Caco-2 (cell line): ENCODE data around the gene PRRT4. TPM values are rescaled to one million over a fixed set of nuclear protein-coding genes. Genes with fewer than 3 reads are reported as not detected.

Experiments
- BruUV-seq: library from RNA; stranded (reverse); fragments of 400-500 nt; replicated peaks from 2 replicates; lab custom pipeline; 2021; lab: Mats Ljungman, UMichigan
- CTCF ChIA-PET: fragments of 300-600 bp; sonication (Branson Sonifier 250); formaldehyde crosslinking; loops from one replicate; lab custom pipeline; 2022; ENCODE audit warnings: antibody characterized with exemption; lab: Charles Lee
- POLR2A ChIA-PET: fragments of 300-600 bp; sonication (Branson Sonifier 250); formaldehyde crosslinking; loops from one replicate; lab custom pipeline; 2022; ENCODE audit warnings: antibody characterized with exemption; lab: Charles Lee
- DNase-seq, 2 experiments: peaks; one replicate each; pipeline versions ENCODE4 v3.0.0 to v3.0.0-alpha.2; 2020 to 2022
- H3K27me3 ChIP-seq: replicated peaks from 2 replicates; pipeline ENCODE4 v1.6.0; 2011; ENCODE audit warnings: low read length; ENCODE audit not compliant: control insufficient read depth, insufficient read depth
- H3K36me3 ChIP-seq: 2 replicates; pipeline ENCODE4 v1.5.1; 2011; ENCODE audit warnings: low read length; ENCODE audit not compliant: control insufficient read depth, insufficient read depth
- H3K4me1 ChIP-seq: fragments of 250-450 bp; sonication (Bioruptor Pico); 2 replicates; pipeline ENCODE4 v1.5.1; 2020; ENCODE audit warnings: mild to moderate bottlenecking
- H3K4me3 ChIP-seq: 2 replicates; pipeline ENCODE4 v1.5.1; 2011; ENCODE audit warnings: low read depth, mild to moderate bottlenecking, control low read depth, low read length
- H3K9me3 ChIP-seq: fragments of 250-450 bp; sonication (Bioruptor Pico); 2 replicates; pipeline ENCODE4 v1.5.1; 2020; ENCODE audit warnings: mild to moderate bottlenecking, moderate library complexity
- H3K27ac Mint-ChIP-seq: one replicate; pipeline ENCODE4 v1.8.0; 2022; ENCODE audit warnings: mixed read lengths; ENCODE audit not compliant: unreplicated experiment
- H3K27me3 Mint-ChIP-seq: one replicate; pipeline ENCODE4 v1.8.0; 2022; ENCODE audit warnings: mixed read lengths; ENCODE audit not compliant: insufficient read depth, unreplicated experiment
- H3K36me3 Mint-ChIP-seq: one replicate; pipeline ENCODE4 v1.8.0; 2022; ENCODE audit warnings: mild to moderate bottlenecking, mixed read lengths; ENCODE audit not compliant: insufficient read depth, unreplicated experiment
- H3K4me1 Mint-ChIP-seq: one replicate; pipeline ENCODE4 v1.8.0; 2022; ENCODE audit warnings: low read depth, mixed read lengths; ENCODE audit not compliant: unreplicated experiment
- H3K4me3 Mint-ChIP-seq: one replicate; pipeline ENCODE4 v1.8.0; 2022; ENCODE audit warnings: mild to moderate bottlenecking, moderate library complexity, mixed read lengths; ENCODE audit not compliant: unreplicated experiment
- H3K9me3 Mint-ChIP-seq: one replicate; pipeline ENCODE4 v1.8.0; 2022; ENCODE audit warnings: mixed read lengths; ENCODE audit not compliant: unreplicated experiment
- intact Hi-C: fragments of 100-400 bp; cut with micrococcal nuclease; formaldehyde crosslinking; loops from one replicate; pipeline ENCODE4 v1.10.0; 2022; ENCODE audit not compliant: unreplicated experiment
- total RNA-seq: library from RNA; stranded (reverse); gene quantifications from 2 replicates; pipeline ENCODE4 v1.2.3, GENCODE V29; 2022
- TF ChIP-seq, protein P1 (sequence below), 2 experiments: fragments of 200-600 bp in 1 of 2; IDR thresholded peaks; 1 replicate in 1 of 2; 2 replicates in 1 of 2; pipeline versions ENCODE4 v1.5.1 to v1.8.0; 2011 to 2022; ENCODE audit warnings: antibody characterized with exemption in 1 of 2, control low read depth in 1 of 2, inconsistent platforms in 1 of 2, low read depth in 1 of 2, low read length in 1 of 2, mild to moderate bottlenecking in 1 of 2, moderate library complexity in 1 of 2; ENCODE audit not compliant: insufficient read depth in 1 of 2, severe bottlenecking in 1 of 2, unreplicated experiment in 1 of 2

The PRRT4 gene
- total RNA-seq, 1 experiment from 2014 or later: 0.43 TPM

DNA sequence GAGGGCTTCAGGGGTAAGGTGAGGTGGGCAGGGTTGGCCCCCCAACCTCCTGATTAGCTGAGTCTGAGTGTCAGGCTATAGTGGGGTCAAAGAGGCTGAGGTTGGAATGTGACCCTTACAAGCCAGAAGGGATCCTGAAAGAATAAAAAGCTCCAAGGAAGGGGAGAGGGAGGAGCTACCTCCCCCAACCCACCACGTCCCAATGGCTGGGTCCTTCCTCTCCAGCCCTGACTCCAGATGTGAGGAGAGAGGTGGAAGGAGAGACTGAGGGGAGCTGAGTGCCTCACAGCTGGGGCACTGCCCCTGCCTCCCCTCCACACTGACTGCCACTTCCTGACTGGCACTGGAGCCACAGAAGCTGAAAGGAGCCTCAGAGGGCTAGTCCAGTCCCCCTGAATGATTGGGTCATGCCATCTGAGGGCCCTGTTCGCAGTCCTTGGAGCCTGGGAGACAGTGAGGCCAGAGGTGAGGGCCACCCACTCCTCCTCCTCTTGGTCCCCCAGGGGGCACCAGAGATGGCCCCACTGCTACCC, 27.7 kb upstream of the PRRT4 start:
- Mint-ChIP-seq H3K27ac (no peak overlapping the region), H3K36me3 (no peaks in the 10 kb centered on the region), H3K27me3 (no peaks in the 10 kb centered on the region), H3K9me3 (no peaks in the 10 kb centered on the region), H3K4me3 (no peak overlapping the region), H3K4me1 (no peaks in the 10 kb centered on the region)
- Histone ChIP-seq H3K9me3 (no peaks in the 10 kb centered on the region), H3K27me3 (no peaks in the 10 kb centered on the region), H3K4me3 (no peak overlapping the region), H3K36me3 (no peaks in the 10 kb centered on the region), H3K4me1 (no peaks in the 10 kb centered on the region)
- no peak for DNase-seq
- POLR2A ChIA-PET: no interaction called here
- intact Hi-C loops: no loop called here
- CTCF ChIA-PET: interaction anchor here (0.6 to 7.2 kb wide), 4 partner anchors 15 to 41 kb away, joined by 3 to 109 read pairs (median 4); no protein-coding TSS in a partner anchor
- BruUV-seq: no TSS peak
- TF ChIP-seq, protein P1, sequence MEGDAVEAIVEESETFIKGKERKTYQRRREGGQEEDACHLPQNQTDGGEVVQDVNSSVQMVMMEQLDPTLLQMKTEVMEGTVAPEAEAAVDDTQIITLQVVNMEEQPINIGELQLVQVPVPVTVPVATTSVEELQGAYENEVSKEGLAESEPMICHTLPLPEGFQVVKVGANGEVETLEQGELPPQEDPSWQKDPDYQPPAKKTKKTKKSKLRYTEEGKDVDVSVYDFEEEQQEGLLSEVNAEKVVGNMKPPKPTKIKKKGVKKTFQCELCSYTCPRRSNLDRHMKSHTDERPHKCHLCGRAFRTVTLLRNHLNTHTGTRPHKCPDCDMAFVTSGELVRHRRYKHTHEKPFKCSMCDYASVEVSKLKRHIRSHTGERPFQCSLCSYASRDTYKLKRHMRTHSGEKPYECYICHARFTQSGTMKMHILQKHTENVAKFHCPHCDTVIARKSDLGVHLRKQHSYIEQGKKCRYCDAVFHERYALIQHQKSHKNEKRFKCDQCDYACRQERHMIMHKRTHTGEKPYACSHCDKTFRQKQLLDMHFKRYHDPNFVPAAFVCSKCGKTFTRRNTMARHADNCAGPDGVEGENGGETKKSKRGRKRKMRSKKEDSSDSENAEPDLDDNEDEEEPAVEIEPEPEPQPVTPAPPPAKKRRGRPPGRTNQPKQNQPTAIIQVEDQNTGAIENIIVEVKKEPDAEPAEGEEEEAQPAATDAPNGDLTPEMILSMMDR (IDR thresholded peaks at IDR 0.05; ENCODE audit: insufficient read depth in 1 of 2, low read depth in 1 of 2, low read length in 1 of 2, severe bottlenecking in 1 of 2, unreplicated experiment in 1 of 2): no peak

DNA sequence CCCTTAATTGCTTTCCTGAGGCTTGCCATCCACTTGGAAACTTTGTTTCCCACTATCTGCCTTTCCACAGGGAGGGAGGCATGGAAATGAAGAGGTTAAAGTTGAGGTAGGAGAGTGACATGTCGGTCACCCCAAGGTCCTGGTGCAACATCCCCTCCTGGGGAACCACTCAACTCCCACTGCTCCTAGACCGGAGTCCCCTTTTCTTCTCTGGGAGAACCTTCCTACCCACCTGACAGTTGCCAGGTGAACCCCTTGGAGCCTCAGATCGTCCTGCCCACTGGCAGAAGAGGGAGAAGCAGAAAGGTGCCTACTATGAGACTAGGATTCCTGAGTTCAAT, 26.6 kb upstream of the PRRT4 start:
- intact Hi-C loops: no loop called here
- Histone ChIP-seq H3K4me1 (no peaks in the 10 kb centered on the region), H3K27me3 (no peaks in the 10 kb centered on the region), H3K4me3 (no peak overlapping the region), H3K9me3 (no peaks in the 10 kb centered on the region), H3K36me3 (no peaks in the 10 kb centered on the region)
- Mint-ChIP-seq H3K27ac (no peak overlapping the region), H3K4me3 (no peak overlapping the region), H3K27me3 (no peaks in the 10 kb centered on the region), H3K9me3 (no peaks in the 10 kb centered on the region), H3K4me1 (no peaks in the 10 kb centered on the region), H3K36me3 (no peaks in the 10 kb centered on the region)
- TF ChIP-seq, protein P1 (IDR thresholded peaks at IDR 0.05; ENCODE audit: insufficient read depth in 1 of 2, low read depth in 1 of 2, low read length in 1 of 2, severe bottlenecking in 1 of 2, unreplicated experiment in 1 of 2): no peak
- no peak for DNase-seq
- ChIA-PET POLR2A (no interaction called here), CTCF (interaction anchor here (0.6 to 7.2 kb wide), 13 partner anchors 9 to 179 kb away, joined by 3 to 109 read pairs (median 4); partner anchors contain the start of gene RBM28)
- BruUV-seq: no TSS peak

DNA sequence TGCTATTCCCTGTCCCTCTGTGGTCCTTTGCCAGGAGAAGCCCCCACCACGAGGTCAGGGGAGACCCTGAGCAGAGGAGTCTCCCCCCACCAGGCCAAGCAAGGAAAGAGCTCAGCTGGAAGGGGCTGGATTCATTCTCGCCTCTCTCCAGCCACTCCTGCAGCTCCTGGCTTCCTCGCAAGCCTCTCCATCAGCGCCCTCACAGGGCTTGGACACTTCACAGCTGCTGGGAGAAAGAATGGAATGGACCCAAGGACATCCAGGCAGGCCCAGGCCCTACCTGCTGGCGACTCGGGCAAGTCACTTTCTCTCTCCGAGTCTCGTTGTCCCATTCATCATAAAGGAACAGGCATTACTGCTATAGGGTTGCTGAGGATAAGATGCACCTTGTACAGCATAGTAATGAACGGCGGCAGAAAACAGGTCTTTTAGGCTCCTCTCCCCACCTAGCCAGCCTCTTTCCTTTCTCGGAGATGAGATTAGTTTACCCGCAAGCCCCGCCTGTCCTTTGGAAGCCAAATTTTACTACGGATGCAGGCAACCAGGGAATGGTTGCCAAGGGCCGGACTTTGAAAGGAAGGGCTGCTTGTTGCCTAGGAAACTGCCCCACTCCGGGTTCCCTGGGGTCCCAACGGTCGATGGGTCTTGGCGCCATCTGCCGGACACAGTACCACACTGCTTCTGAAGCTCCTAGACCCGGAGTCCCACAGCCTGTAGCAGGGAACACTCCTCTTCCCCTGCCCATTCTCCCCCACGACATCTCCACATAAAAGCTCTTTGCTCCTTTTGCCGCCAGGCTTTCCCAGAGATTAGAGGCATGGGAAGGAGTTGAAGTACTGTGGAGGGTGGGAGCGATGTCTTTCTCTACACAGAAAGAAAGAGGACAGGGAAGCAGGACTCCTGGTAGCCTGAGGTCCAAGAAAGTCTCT, 26.0 kb upstream of the PRRT4 start:
- POLR2A ChIA-PET: interaction anchor here (0.9 kb wide), 1 partner anchor 40 kb away, joined by 4 read pairs; no protein-coding TSS in a partner anchor
- H3K4me3 ChIP-seq: no peak overlapping the region
- Mint-ChIP-seq H3K4me1 (no peaks in the 10 kb centered on the region), H3K9me3 (no peaks in the 10 kb centered on the region), H3K27me3 (no peaks in the 10 kb centered on the region), H3K4me3 (no peak overlapping the region), H3K27ac (no peak overlapping the region), H3K36me3 (no peaks in the 10 kb centered on the region)
- no peaks in the 10 kb centered on the region for H3K27me3 ChIP-seq
- no peaks in the 10 kb centered on the region for H3K36me3 ChIP-seq
- H3K9me3 ChIP-seq: no peaks in the 10 kb centered on the region
- peak; percentile 82 to 85 for DNase-seq
- H3K4me1 ChIP-seq: no peaks in the 10 kb centered on the region
- TF ChIP-seq, protein P1 (IDR thresholded peaks at IDR 0.05; ENCODE audit: insufficient read depth in 1 of 2, low read depth in 1 of 2, low read length in 1 of 2, severe bottlenecking in 1 of 2, unreplicated experiment in 1 of 2): peak; percentile 81 to 91
- intact Hi-C loops: loop anchor here (1.0 kb wide), 1 partner anchor 40 kb away; no protein-coding TSS in a partner anchor
- CTCF ChIA-PET: interaction anchor here (0.6 to 7.2 kb wide), 13 partner anchors 9 to 178 kb away, joined by 3 to 109 read pairs (median 4); partner anchors contain the start of gene RBM28
- no TSS peak for BruUV-seq
